ENCODE data around the gene HOXC9.
A peak's percentile ranks its signal among the peaks of the same experiment; 100 is the strongest.

The HOXC9 gene

GRCh38 chr12:54017027-54017788, 17.2 kb downstream of the HOXC9 start (continued):
- TF ChIP-seq CTCF (tag by site-specific recombination; IDR thresholded peaks at IDR 0.05) (peak; percentile 73), PRDM4 (tag by site-specific recombination; IDR thresholded peaks at IDR 0.05) (peak; percentile 100), ZNF501 (tag by site-specific recombination; IDR thresholded peaks at IDR 0.05) (peak; percentile 51), ZNF157 (tag by site-specific recombination; IDR thresholded peaks at IDR 0.05) (no peak), ZNF600 (tag by site-specific recombination; IDR thresholded peaks at IDR 0.05) (peak; percentile 77), TRIM28 (IDR thresholded peaks at IDR 0.05; ENCODE audit: borderline replicate concordance, low read length) (no peak), ZNF580 (tag by site-specific recombination; IDR thresholded peaks at IDR 0.05) (peak; percentile 31; the same call in 1 of the 2 replicates), SCRT2 (tag by site-specific recombination; IDR thresholded peaks at IDR 0.05) (peak; percentile 99), ZNF510 (tag by site-specific recombination; IDR thresholded peaks at IDR 0.05; ENCODE audit: insufficient replicate concordance) (peak; percentile 38), ZNF341 (tag by site-specific recombination; IDR thresholded peaks at IDR 0.05; ENCODE audit: low read depth) (peak; percentile 98), ZNF10 (tag by site-specific recombination; IDR thresholded peaks at IDR 0.05) (peak; percentile 32; the same call in 1 of the 2 replicates), HIC1 (tag by site-specific recombination; IDR thresholded peaks at IDR 0.05) (peak; percentile 84), ZNF354C (tag by site-specific recombination; IDR thresholded peaks at IDR 0.05; ENCODE audit: borderline replicate concordance, low read depth) (no peak), SP2 (tag by site-specific recombination; IDR thresholded peaks at IDR 0.05) (peak; percentile 64), ZNF544 (tag by site-specific recombination; IDR thresholded peaks at IDR 0.05) (no peak), ZFP37 (tag by site-specific recombination; IDR thresholded peaks at IDR 0.05) (0 out of 2 replicates have a peak, but pooled peaks have one; percentile 10), ZFHX2 (tag by site-specific recombination; conservative IDR thresholded peaks at IDR 0.05) (peak; percentile 53), ZNF391 (tag by site-specific recombination; IDR thresholded peaks at IDR 0.05; ENCODE audit: borderline replicate concordance, low read depth) (peak; percentile 83; the same call in 1 of the 2 replicates), BCL11B (tag by site-specific recombination; IDR thresholded peaks at IDR 0.05; ENCODE audit: low read depth) (peak; percentile 67; the same call in 1 of the 2 replicates), ZNF2 (tag by site-specific recombination; IDR thresholded peaks at IDR 0.05) (peak; percentile 76), REST (tag by site-specific recombination; IDR thresholded peaks at IDR 0.05) (0 out of 2 replicates have a peak, but pooled peaks have one; percentile 21), PRDM10 (tag by site-specific recombination; IDR thresholded peaks at IDR 0.05) (0 out of 2 replicates have a peak, but pooled peaks have one; percentile 37), SETDB1 (IDR thresholded peaks at IDR 0.05; ENCODE audit: insufficient read length, low read length) (no peak), EGR2 (tag by site-specific recombination; IDR thresholded peaks at IDR 0.05; ENCODE audit: low read depth) (peak; percentile 76), OSR2 (tag by site-specific recombination; IDR thresholded peaks at IDR 0.05) (peak; percentile 88)

Measured in HEK293 (cell line).